Hematopoietic multipotent progenitor cell treated with erythropoietin and hydrocortisone succinate and interleukin-3 and kit ligand, for 4 days (in vitro differentiated cells): ENCODE data around the gene FOLR3.
"Not testable (repeated sequence)": the region's sequence is repeated elsewhere in the genome, so short reads cannot be mapped to it uniquely, and the experiment has no call there.

Source experiments
- DNase-seq: peaks from one replicate; pipeline ENCODE4 v3.0.0-alpha.2; 2015

The FOLR3 gene

DNA sequence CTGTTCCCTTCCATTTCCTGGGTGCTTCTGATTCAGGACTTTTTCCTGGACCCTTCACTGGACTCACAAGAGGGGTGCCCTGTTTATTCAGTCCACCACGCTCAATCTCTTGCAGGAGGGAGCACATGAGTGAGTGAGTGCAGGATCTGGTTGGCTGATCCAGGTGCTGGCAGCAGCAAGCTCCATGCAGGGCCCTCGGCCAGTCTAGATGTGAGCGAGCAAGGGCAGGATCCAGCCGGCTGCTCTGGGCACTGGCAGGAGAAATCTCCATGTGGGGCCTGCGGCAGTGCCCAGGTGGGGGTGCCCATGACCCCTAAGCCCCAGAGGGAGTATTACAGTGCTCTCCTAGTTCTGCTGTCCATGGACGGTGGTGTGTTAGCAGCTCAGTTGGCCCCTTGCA lies 11.5 kb upstream of the FOLR3 start:
- DNase-seq: no peak

DNA sequence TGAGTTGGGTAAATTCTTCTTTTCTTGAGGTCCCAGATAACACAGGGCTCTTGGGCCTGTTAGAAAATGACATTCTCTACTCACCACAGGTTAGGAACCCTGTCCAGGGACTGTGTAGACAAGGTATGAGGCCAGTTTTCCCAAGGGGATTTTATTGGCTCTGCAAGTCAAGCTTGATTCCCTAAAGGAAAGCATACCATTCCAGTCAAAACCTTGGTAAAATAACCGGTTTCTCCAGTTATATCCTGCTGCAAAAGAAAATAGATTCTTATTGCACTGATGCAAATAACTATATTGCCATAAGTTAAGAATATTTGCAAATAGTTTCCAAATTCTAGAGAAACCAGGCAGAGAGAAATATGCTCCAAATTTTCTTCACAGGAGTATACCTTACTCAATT lies 9.6 kb upstream of the FOLR3 start:
- DNase-seq: no peak

DNA sequence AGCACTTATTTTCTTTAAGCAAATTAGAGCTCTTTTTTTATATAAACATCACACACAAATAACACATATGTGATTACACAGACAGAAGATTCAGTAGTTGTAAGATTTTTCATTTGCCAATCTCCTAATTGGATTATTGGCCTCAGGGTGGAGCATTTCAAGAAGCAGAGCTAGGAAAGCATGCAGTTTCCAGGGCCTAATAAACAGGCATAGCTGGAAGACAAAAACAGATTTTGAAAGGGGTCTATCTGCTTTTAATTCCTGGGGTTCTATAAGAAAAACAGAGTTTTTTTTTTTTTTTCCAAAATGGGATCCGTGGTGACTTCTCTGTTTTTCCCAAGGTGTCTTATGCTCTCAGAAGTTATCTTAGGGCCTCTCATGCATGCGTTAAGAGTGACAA lies 7.6 kb upstream of the FOLR3 start:
- no peak for DNase-seq

DNA sequence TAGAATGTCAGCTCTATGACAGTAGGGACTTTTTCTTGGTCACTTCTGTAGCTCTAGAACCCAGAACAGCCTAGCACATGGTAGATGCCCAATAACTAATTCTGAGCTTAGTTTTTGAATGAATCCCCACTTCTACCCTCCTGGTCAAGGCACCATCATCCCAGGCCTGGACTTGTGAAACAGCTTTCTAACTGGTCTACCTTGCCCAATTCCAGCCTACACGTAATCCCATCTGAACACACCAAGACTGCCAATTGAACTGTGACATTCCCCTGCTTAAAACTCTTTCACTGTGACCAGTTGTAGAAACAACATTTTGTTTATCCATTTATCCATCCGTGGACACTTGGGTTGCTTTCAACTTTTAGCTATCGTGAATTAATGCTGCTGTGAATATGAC lies 6.1 kb upstream of the FOLR3 start:
- no peak for DNase-seq

DNA sequence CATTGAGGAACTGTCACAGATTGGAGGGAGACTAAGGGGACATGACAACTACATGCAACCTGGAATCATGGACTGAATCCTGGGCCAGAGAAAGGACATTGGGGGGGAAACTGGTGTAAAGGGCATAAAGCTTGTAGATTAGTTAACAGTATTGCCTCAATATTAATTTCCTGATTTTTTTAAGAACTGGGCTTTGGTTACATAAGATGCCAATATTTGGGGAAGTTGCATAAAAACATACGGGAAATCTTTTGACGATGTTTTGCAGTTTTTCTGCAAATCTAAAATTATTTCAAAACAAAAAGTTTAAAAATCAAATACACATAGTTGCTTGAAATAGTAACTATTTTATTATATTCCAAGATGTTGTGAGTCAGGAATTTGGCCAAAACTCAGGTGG lies 2.9 kb upstream of the FOLR3 start:
- DNase-seq: peak; percentile 22

DNA sequence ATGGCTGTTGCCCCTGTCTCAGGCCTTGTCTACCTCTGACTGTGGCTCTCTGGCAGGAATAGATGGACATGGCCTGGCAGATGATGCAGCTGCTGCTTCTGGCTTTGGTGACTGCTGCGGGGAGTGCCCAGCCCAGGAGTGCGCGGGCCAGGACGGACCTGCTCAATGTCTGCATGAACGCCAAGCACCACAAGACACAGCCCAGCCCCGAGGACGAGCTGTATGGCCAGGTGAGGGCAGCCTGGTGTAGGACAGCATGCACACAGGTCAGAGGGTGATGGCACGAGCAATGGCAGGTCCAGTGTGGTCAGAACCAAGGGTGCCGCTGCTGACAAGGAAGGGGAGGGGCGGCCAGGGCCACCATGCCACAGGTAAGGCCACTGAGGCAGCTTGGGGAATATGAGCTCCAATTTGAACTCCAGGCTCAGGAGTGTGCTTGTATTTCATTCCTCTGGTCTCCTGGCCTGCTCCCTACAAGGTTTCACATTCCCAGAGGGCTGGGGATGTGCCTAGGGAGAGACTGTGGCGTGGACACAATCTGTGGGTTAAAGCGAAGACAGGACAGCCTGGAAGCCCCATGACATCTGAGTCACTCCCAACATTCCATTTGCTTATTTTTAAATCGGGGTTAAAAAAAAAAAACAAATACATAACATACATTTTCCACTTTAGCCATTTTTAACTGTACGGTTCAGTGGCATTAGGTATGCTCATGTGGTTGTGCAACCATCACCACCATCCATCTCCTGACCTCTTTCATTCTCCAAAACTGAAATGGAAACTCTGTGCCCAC lies 562 bp downstream of the FOLR3 start:
- no peak for DNase-seq

DNA sequence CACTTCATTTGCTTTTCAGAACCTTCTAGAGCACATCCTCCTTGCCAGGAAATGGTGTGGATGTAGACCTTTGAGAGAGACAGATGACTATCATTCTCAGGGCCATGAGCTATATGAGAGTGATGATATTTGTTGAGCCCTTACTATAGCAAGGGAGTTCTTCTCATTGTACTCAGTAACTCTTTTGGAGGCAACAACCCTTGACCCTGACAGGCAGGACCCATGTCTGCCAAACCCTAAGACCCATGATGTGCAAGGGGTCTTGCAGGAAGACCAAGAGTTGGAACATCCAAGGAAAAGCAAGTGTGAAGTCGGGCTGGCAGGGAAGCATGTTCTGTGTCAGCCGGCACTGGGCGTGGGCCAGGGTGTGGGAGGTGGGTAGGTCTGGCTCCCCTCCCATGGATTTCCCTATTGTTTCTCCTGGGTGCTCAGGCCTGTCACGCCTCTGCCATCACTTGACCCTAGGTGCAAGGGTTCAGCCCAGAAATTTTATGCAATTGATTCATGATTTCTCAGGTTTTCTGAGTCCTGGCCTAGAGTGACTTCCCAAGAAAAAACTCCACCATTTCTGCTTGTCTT lies 1.2 kb downstream of the FOLR3 start:
- no peak for DNase-seq

DNA sequence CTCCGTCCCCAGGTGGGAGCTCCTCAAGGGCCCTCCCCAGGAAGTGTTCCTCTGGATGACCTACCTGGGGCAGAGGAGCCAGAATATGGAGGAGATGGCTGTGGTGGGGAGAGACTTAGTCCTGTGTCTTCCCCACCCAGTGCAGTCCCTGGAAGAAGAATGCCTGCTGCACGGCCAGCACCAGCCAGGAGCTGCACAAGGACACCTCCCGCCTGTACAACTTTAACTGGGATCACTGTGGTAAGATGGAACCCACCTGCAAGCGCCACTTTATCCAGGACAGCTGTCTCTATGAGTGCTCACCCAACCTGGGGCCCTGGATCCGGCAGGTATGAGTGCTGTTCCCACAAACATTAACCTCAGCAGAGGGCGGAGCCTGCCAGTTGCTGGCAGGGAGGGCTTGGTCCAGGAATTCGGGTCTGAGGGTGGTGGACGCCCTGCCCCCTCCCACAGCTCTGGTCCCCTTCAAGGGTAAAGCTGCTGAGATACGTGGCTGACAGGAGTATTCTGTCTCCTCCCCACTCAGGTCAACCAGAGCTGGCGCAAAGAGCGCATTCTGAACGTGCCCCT lies 3.4 kb downstream of the FOLR3 start:
- no peak for DNase-seq

DNA sequence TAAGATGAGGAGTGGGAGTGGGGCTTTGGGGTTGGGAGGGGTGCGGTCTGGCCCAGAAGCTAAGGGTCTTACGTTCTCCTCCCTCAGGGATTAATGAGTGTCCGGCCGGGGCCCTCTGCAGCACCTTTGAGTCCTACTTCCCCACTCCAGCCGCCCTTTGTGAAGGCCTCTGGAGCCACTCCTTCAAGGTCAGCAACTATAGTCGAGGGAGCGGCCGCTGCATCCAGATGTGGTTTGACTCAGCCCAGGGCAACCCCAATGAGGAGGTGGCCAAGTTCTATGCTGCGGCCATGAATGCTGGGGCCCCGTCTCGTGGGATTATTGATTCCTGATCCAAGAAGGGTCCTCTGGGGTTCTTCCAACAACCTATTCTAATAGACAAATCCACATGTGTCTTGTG lies 4.0 kb downstream of the FOLR3 start:
- DNase-seq: no peak

DNA sequence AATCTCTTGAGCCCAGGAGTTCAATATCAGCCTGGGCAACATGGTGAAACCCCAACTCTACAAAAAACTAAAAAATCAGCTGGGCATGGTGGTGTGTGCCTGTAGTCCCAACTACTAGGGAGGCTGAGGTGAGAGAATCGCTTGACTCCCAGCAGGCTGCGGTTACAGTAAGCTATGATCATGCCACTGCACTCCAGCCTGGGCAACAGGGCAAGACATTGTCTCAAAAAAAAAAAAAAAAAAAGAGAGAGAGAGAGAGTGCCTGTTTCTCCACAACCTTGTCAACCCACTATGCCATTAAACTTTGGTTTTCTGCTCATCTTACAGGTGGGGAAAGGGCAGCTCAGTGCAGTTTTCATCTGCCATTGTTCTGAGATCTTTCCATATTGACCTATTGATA lies 5.1 kb downstream of the FOLR3 start:
- DNase-seq: no peak

DNA sequence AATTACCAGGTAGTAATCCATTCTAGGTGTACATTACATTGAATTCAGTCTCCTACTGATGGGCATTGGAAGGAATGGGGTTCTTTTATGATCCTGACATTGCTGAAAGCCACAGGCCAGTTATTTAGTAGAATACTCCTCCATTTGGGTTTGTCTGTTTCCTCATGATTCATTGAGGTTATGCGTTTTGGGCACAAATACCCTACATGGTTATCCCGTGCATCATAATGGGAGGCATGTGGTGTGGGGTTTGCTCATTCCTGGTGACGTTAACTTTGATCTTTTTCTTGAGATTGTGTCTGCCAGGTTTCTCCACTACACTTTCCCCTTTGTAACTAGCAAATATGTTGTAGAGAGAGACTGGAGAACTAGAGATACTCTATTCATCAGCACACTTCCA lies 5.5 kb downstream of the FOLR3 start:
- DNase-seq: peak; percentile 22

DNA sequence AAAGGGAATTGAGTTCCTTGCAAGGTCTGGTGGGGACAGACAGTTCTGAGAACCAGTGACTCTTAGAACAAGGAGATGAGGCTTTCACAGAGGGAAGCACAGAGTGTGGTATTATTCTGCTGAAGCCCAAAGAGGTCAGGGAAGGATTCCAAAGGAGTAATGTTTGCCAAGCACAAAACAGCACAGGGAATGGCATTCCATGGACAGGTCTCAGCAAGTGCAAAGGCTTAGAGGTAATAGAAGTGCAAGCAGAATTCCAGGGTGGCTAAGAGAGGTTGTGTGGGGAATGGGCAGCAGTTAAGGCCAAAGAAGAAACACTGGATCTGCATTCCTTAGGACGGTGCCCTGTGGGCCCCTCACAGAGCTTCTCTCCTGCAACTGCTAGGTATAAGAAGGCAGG lies 6.6 kb downstream of the FOLR3 start:
- not testable (repeated sequence) for DNase-seq

DNA sequence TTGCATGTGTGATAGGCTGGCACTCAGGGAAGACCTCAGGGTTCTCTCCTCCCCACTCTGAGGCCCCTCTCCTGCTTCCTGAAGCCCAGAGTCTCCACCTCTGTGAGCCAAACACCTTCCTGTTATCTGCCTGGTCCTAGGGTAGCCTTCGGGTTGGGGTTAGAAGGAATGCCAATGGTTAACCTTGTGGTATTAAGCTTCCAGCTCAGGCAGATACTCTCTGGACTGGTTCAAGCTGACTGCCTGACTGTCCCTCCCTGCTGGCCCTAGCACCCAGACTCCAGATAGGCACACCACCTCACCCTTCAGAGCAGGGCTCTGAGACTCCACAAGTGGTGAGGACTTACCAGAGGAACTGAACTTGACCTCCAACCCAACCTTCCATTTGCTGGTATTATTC lies 7.0 kb downstream of the FOLR3 start:
- DNase-seq: not testable (repeated sequence)

DNA sequence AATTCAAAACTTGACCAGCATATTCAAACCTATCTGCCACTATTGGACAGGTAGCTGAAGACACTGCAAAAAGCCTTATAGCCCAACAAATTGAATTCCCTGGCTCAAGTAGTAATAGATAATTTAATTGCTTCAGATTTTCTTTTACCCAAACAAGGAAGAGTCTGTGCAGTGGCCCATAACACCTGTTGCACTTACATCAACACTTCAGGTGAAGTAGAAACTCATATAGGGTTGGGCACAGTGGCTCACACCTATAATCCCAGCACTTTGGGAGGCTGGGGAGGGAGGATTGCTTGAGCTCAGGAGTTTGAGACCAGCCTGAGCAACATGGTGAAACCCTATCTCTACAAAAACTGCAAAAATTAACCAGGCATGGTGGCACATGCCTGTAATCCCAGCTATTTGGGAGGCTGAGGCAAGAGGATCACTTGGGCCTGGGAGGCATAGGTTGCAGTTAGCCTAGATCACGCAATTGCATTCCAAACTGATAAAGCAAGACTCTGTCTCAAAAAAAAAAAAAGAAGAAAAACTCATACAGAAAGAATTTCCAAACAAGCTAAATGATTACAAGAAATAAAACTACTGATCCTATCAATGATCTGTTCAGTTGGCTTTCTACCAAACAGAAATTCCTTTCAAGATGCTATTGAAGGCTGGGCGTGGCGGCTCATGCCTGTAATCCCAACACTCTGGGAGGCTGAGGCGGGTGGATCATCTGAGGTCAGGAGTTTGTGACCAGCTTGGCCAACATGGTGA lies 9.5 kb downstream of the FOLR3 start:
- DNase-seq: no peak

DNA sequence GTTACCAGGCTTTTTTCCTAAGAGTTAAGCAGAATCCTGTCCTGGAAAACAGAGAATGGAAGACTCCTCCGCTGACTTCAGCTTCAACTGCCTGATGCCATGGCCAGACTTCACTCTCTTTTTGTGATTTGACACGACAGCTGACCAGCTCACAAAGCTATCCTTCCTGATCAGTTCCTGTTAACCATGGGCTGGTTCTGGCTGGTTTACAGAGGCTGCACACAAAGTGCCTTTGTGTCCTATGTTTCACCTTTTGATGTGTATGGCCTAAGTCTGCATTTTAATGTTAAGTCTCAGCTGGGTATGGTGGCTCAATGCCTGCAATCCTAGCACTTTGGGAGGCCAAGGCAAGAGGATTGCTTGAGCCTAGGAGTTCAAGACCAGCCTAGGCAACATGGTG lies 11.1 kb downstream of the FOLR3 start:
- no peak for DNase-seq

DNA sequence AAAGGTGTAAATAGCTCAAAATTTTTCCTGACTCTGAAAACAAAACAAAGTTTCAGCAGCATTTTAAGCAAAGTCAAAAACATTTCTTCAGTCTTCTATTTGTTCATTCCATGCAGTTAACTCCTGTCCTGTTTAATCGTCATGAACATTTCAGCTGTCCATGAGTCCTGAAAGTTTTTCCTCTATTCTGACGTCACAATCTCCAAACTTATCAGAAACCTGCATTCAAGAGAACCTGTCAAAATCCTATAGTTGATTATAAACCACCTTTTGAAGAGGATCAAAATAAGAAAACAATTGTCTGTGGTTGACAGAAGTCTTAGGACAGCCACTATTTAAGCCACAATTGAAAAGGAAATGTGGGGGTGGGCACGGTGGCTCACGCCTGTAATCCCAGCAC lies 15.4 kb downstream of the FOLR3 start:
- no peak for DNase-seq

DNA sequence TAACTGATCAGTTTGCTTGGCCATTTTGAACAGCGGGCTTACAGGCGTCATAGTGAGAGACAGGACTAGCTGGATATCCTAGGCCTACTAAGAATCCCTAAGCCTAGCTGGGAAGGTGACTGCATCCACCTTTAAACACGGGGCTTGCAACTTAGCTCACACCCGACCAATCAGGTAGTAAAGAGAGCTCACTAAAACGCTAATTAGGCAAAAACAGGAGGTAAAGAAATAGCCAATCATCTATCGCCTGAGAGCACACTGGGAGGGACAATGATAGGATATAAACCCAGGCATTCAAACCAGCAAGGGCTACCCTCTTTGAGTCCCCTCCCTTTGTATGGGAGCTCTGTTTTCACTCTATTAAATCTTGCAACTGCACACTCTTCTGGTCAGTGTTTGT lies 18.3 kb downstream of the FOLR3 start:
- DNase-seq: not testable (repeated sequence)

DNA sequence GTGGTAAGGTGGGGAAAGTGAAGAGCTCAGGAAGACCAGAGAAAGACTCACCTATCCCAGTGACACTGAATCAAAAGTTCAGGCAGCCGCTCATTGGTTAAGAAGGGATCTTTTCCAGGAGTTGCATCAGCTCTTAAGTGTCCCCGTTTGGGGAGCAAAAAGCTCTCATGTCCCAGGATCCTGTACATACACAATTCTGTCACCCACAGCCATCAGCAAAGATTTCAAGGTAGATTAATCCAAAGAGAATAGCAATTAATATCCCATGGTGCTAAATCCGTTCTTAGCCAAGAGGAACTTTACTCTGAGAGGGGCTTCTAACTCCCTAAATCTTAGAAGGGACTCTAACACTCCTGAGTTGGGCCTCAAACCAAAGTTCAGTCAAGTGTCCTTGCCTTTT lies 19.3 kb downstream of the FOLR3 start:
- no peak for DNase-seq

DNA sequence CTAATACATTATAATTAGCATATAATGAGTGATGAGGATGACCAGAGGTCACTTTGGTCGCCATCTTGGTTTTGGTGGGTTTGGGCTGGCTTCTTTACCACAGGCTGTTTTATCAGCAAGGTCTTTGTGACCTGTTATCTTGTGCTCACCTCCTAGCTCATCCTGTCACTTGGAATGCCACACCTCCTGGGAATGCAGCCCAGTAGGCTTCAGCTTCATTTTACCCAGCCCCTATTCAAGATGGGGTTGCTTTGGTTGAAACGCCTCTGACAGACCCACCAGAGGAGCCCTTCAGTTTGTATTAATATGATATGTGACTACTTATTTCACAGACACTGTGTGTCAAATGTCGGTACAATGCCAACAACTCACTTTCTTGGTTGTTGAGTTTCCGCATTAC lies 20.2 kb downstream of the FOLR3 start:
- DNase-seq: no peak

DNA sequence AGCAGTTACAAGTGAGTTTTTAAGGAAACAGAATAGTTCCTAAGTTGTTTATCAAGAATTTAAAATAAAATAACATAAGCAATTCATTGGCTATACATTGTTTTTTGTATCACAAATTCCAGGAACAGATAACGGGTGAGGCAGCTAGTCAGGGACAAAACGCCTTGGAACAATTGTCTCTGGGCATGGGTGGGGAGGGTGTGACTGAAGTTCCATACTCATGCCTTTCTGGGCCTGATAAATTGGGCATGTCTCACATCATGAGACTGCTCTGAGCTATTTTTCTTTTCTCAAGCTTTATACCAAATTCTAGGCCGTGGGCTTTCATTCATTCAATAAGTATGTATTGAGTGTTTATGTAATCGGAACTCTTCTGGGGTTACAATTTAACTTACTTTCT lies 21.6 kb downstream of the FOLR3 start:
- peak; percentile 54 for DNase-seq

DNA sequence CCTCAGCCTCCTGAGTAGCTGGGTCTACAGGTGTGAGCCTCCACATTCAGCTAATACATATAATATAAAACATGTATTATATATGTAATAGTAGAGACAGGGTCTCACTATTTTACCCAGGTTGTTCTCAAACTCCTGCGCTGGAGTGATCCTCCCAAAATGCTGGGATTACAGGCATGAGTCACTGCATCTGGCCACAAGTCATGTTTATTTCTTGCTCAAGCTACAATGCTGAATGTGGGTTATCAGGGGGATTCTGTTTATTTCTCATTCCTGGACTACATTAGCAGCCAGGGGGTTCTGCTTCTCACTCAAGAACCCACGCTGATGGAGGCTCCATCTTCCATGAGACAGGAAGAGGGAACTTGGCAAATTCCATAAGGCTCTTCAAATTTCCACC lies 24.8 kb downstream of the FOLR3 start:
- no peak for DNase-seq

DNA sequence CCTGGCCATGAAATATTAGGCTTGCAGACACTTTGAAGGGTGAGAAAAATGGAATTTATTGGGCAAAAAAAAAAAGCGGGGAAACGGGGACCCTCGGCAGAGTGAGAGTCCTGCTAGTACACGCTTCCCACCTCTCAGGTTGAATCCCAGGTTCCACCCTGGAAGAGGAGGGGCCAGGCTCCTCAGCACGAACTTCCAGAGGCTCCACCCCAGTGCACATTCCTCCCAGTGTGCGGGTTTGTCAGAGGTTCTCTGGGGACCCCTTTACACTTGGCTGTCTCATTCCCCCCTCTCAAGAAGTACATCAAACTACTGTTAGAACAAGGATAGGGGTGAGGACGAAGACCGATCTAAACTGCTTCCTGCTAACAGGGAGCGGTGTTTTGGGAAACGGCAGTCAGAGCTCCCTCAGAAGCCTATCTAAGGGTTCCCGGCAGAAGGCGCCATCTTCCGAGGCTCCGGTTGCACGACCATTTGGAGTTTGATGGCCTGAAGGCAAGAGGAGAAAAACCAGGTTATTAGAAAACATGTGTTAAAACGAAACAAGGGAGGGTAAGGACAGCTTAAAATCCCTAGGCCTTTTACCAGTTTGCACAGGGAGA lies 27.5 kb downstream of the FOLR3 start:
- DNase-seq: no peak

DNA sequence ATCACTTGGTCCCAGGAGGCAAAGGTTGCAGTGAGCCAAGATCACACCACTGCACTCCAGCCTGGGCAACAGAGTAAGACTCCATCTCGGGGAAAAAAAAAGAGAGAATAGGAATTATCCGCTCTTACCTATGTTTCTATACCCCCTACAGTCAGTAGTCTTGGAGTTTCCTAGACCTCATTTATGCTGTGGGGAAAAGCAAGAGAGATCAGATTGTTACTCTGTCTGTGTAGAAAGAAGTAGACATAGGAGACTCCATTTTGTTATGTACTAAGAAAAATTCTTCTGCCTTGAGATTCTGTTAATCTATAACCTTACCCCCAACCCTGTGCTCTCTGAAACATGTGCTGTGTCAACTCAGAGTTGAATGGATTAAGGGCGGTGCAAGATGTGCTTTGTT lies 28.7 kb downstream of the FOLR3 start:
- DNase-seq: not testable (repeated sequence)
